Mesenchymal stem cell (in vitro differentiated cells and primary cell): ENCODE measurements around the gene MARK4.

ENCODE experiments used
- DNase-seq: peaks from one replicate; pipeline ENCODE4 v3.0.0-alpha.2; 2013
- H2AFZ ChIP-seq: one replicate; pipeline ENCODE4 v1.6.1; 2013; ENCODE audit warnings: low read depth, mild to moderate bottlenecking, control low read depth, inconsistent platforms, low read length, moderate library complexity
- H2AK5ac ChIP-seq: 2 replicates; pipeline ENCODE4 v1.6.1; 2013; ENCODE audit warnings: low read length, moderate library complexity, mild to moderate bottlenecking, inconsistent platforms; ENCODE audit not compliant: severe bottlenecking
- H2BK120ac ChIP-seq: one replicate; pipeline ENCODE4 v1.6.1; 2013; ENCODE audit warnings: low read depth, mild to moderate bottlenecking, inconsistent platforms, low read length, moderate library complexity
- H2BK12ac ChIP-seq, 2 experiments: one replicate each; pipeline ENCODE4 v1.6.1; 2013; ENCODE audit warnings: inconsistent platforms in 2 of 2, low read length in 2 of 2, mild to moderate bottlenecking in 2 of 2, moderate library complexity in 2 of 2, control low read depth in 1 of 2
- H2BK15ac ChIP-seq: one replicate; pipeline ENCODE4 v1.6.1; 2013; ENCODE audit warnings: mild to moderate bottlenecking, low read depth, inconsistent platforms; ENCODE audit not compliant: poor library complexity, severe bottlenecking
- H2BK5ac ChIP-seq: 2 replicates; pipeline ENCODE4 v1.6.1; 2013; ENCODE audit warnings: low read depth, mild to moderate bottlenecking, low read length, control low read depth, inconsistent platforms; ENCODE audit not compliant: poor library complexity, severe bottlenecking
- H3K14ac ChIP-seq, 2 experiments: one replicate each; pipeline ENCODE4 v1.6.1; 2013; ENCODE audit warnings: inconsistent platforms in 2 of 2, low read length in 2 of 2, control low read depth in 1 of 2, mild to moderate bottlenecking in 1 of 2, moderate library complexity in 1 of 2
- H3K18ac ChIP-seq, 2 experiments: one replicate each; pipeline ENCODE4 v1.6.1; 2013; ENCODE audit warnings: inconsistent platforms in 2 of 2, low read length in 2 of 2, control low read depth in 1 of 2, low read depth in 1 of 2, mild to moderate bottlenecking in 1 of 2
- H3K23ac ChIP-seq, 2 experiments: one replicate each; pipeline ENCODE4 v1.6.1; 2013; ENCODE audit warnings: inconsistent platforms in 2 of 2, low read length in 2 of 2, mild to moderate bottlenecking in 2 of 2, moderate library complexity in 2 of 2, control low read depth in 1 of 2
- H3K27ac ChIP-seq: 2 replicates; pipeline ENCODE4 v1.5.1; 2013; ENCODE audit warnings: mild to moderate bottlenecking, moderate library complexity, low read length, control low read depth, inconsistent platforms; ENCODE audit not compliant: poor library complexity, severe bottlenecking
- H3K27me3 ChIP-seq, 2 experiments: 2 replicates each; pipeline versions ENCODE4 v1.6.1 to v1.7.0; 2013; ENCODE audit warnings: low read length in 2 of 2, mild to moderate bottlenecking in 2 of 2, moderate library complexity in 2 of 2, control low read depth in 1 of 2, inconsistent platforms in 1 of 2; ENCODE audit not compliant: control insufficient read depth in 1 of 2, insufficient read depth in 1 of 2
- H3K36me3 ChIP-seq, 2 experiments: 2 replicates each; pipeline versions ENCODE4 v1.6.1 to v1.7.0; 2013; ENCODE audit warnings: low read length in 2 of 2, control low read depth in 1 of 2, inconsistent platforms in 1 of 2, low read depth in 1 of 2, mild to moderate bottlenecking in 1 of 2; ENCODE audit not compliant: insufficient read depth in 2 of 2, control insufficient read depth in 1 of 2
- H3K4ac ChIP-seq, 2 experiments: one replicate each; pipeline ENCODE4 v1.6.1; 2013; ENCODE audit warnings: inconsistent platforms in 2 of 2, low read length in 2 of 2, mild to moderate bottlenecking in 2 of 2, moderate library complexity in 2 of 2, control low read depth in 1 of 2, low read depth in 1 of 2
- H3K4me1 ChIP-seq: 2 replicates; pipeline ENCODE4 v1.6.1; 2013; ENCODE audit warnings: low read depth, low read length, control low read depth; ENCODE audit not compliant: control insufficient read depth, insufficient read depth
- H3K4me2 ChIP-seq: 2 replicates; pipeline ENCODE4 v1.6.1; 2013; ENCODE audit warnings: low read length, mild to moderate bottlenecking, inconsistent platforms; ENCODE audit not compliant: poor library complexity, severe bottlenecking
- H3K4me3 ChIP-seq, 2 experiments: 2 replicates each; pipeline versions ENCODE4 v1.5.1 to v1.7.0; 2013; ENCODE audit warnings: low read length in 2 of 2, mild to moderate bottlenecking in 2 of 2, control low read depth in 1 of 2, low read depth in 1 of 2; ENCODE audit not compliant: insufficient read depth in 1 of 2
- H3K79me1 ChIP-seq: replicated peaks from 2 replicates; pipeline ENCODE4 v1.6.1; 2013; ENCODE audit warnings: mild to moderate bottlenecking, control low read depth, low read length, inconsistent platforms; ENCODE audit not compliant: poor library complexity, severe bottlenecking
- H3K9ac ChIP-seq: 2 replicates; pipeline ENCODE4 v1.7.0; 2013; ENCODE audit warnings: mild to moderate bottlenecking, low read length, moderate library complexity
- H3K9me3 ChIP-seq: 2 replicates; pipeline ENCODE4 v1.7.0; 2013; ENCODE audit warnings: mild to moderate bottlenecking, low read length; ENCODE audit not compliant: control insufficient read depth
- H4K8ac ChIP-seq: one replicate; pipeline ENCODE4 v1.6.1; 2013; ENCODE audit warnings: inconsistent platforms, mild to moderate bottlenecking, low read length, moderate library complexity
- H4K91ac ChIP-seq: one replicate; pipeline ENCODE4 v1.6.1; 2013; ENCODE audit warnings: mild to moderate bottlenecking, low read length, inconsistent platforms
- WGBS: methylation state at CpG from one replicate; pipeline ENCODE4 v1.1.7; 2013; ENCODE audit warnings: mixed read lengths; 5-methylcytosine and 5-hydroxymethylcytosine counted together

Gene MARK4

DNA sequence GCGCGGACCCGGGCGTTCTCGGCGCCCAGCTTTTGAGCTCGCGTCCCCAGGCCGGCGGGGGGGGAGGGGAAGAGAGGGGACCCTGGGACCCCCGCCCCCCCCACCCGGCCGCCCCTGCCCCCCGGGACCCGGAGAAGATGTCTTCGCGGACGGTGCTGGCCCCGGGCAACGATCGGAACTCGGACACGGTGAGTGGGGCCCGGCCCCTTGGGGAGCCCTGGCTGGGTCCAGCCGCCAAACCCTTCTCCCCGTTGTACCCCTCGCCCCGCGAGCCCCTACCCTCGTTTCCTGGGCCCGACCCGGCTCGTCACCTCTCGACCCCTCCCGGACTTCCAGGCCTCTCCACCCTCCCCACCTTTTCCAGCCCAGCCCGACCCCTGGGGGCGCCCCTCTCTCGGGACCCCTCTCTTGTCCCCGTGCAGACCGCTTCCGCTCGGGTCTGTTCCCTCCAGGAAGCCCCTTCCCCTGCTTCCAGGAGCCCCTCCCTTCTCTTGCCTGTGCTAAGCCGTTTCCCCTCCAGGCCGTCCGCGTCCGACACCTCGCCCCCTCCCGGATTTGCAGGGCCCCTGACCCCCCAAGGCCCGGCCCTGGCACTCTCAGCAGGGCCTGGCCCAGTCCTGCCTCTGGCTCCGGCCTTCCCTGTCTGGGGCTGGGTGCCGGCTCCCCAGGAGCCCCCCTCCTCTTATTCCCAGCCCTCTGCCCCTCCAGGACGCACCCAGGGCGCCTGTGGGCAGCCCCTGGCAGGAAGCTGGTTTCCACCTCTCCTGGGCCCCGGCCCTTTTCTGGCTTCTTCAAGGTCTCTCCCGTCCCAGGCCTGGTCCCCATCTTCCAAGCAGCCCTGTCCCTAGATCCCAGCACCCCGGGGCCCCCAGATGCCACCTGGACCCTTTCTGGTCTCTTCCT, 632 bp downstream of the MARK4 start:
- Histone ChIP-seq H3K36me3 (peaks cover 9 to 22% of the 10 kb centered on the region in 2 experiments), H2BK120ac (peak overlapping the region; percentile 88), H3K27ac (peak overlapping the region; percentile 53), H2AK5ac (peak overlapping the region; percentile 32), H2BK12ac (peak overlapping the region in 1 of 2 experiments; percentile 27), H4K91ac (no peak overlapping the region), H3K4ac (peak overlapping the region; percentile 53 to 97), H3K9ac (peak overlapping the region; percentile 90), H3K79me1 (peaks cover 22% of the 10 kb centered on the region), H2AFZ (no peak overlapping the region), H3K4me3 (peak overlapping the region; percentile 82 to 88), H3K4me2 (peak overlapping the region; percentile 91), H3K14ac (peak overlapping the region; percentile 87 to 96), H3K18ac (peak overlapping the region; percentile 45 to 89), H3K4me1 (peaks cover 37% of the 10 kb centered on the region), H2BK5ac (peak overlapping the region; percentile 58), H4K8ac (peak overlapping the region; percentile 38), H3K27me3 (peaks cover 0 to 4% of the 10 kb centered on the region in 2 experiments), H3K9me3 (no peaks in the 10 kb centered on the region), H3K23ac (peak overlapping the region in 1 of 2 experiments; percentile 81), H2BK15ac (no peak overlapping the region)
- 2% methylated on average over 52 of the region's 57 CpGs for WGBS
- peak; percentile 41 for DNase-seq

DNA sequence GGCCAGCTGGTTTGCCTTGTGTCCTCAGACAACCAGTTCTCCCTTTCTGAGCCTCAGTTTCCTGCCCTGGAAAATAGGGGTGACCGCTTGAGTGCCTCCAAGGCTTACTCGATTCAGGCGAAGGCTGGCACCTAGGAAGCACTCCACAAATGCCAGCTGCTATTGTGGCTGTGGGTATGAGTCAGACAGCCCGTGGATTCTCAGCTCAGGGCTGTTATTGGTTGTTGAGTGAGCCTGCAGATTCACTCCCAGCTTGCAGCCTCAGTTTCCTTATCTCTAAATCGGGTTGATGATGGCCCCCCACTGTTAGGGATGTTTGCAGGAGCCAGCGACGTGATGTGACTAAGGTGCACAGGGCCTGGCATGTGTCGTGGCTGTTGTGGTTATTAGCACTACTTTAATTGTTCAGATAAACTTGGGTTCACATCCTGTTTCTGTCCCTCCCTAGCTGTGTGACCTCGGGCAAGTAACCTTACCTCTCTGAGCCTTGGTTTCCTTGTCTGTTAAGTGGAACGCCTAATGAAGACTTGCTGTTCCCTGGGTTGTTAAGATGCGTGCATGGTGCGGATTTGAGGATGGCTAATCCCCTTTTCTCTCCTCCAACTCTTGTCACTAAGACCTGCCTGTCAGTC, 2.4 kb downstream of the MARK4 start:
- DNase-seq: no peak
- no peak overlapping the region for H3K27ac ChIP-seq
- no peaks in the 10 kb centered on the region for H3K9me3 ChIP-seq
- H3K79me1 ChIP-seq: peaks cover 22% of the 10 kb centered on the region
- H3K18ac ChIP-seq: no peak overlapping the region
- H2BK120ac ChIP-seq: no peak overlapping the region
- peak overlapping the region in 1 of 2 experiments; percentile 25 for H2BK12ac ChIP-seq
- H3K4me3 ChIP-seq: peak overlapping the region in 1 of 2 experiments; percentile 88
- H3K4me1 ChIP-seq: peaks cover 36% of the 10 kb centered on the region
- H3K36me3 ChIP-seq: peaks cover 9 to 22% of the 10 kb centered on the region in 2 experiments
- H4K91ac ChIP-seq: no peak overlapping the region
- 73% methylated on average over 12 of the region's 12 CpGs for WGBS
- H3K4ac ChIP-seq: no peak overlapping the region
- H2BK5ac ChIP-seq: no peak overlapping the region
- no peak overlapping the region for H3K23ac ChIP-seq
- H2AK5ac ChIP-seq: no peak overlapping the region
- H2AFZ ChIP-seq: no peak overlapping the region
- H3K9ac ChIP-seq: no peak overlapping the region
- peaks cover 0 to 4% of the 10 kb centered on the region in 2 experiments for H3K27me3 ChIP-seq
- no peak overlapping the region for H4K8ac ChIP-seq
- H3K14ac ChIP-seq: no peak overlapping the region
- H3K4me2 ChIP-seq: no peak overlapping the region
- no peak overlapping the region for H2BK15ac ChIP-seq

GRCh38 chr19:45254044-45254531, 3.0 kb downstream of the MARK4 start:
- Histone ChIP-seq H3K9me3 (no peaks in the 10 kb centered on the region), H2BK5ac (no peak overlapping the region), H3K4me1 (peaks cover 33% of the 10 kb centered on the region), H2AFZ (no peak overlapping the region), H3K23ac (no peak overlapping the region), H3K36me3 (peaks cover 11 to 27% of the 10 kb centered on the region in 2 experiments), H3K27ac (no peak overlapping the region), H2AK5ac (no peak overlapping the region), H3K27me3 (peaks cover 0 to 4% of the 10 kb centered on the region in 2 experiments), H3K18ac (no peak overlapping the region), H3K9ac (no peak overlapping the region), H3K4ac (no peak overlapping the region), H3K79me1 (peaks cover 25% of the 10 kb centered on the region), H3K4me3 (no peak overlapping the region), H4K91ac (no peak overlapping the region), H2BK120ac (no peak overlapping the region), H2BK15ac (no peak overlapping the region), H3K14ac (no peak overlapping the region), H2BK12ac (no peak overlapping the region), H4K8ac (no peak overlapping the region), H3K4me2 (no peak overlapping the region)
- 89% methylated on average over 11 of the region's 11 CpGs for WGBS
- no peak for DNase-seq
